Gastrocnemius medialis (tissue), 4 donors: ENCODE data around the gene CDH5. TPM values are rescaled to one million over a fixed set of nuclear protein-coding genes. Genes with fewer than 3 reads are reported as not detected.

Experiments
- ATAC-seq, 2 donors: fragments of 150-250 bp; one replicate each; pipeline ENCODE4 v1.9.1; 2016
- DNase-seq, 2 donors: peaks; one replicate each; pipeline ENCODE4 v3.0.0-alpha.2; 2019
- H3K27ac ChIP-seq, 4 donors: fragments of 200-600 bp; sonication (generic); 1 replicate in 1 of 4; 2 replicates in 3 of 4; pipeline ENCODE4 v1.5.1; 2016 to 2018; ENCODE audit warnings: mild to moderate bottlenecking in 2 of 4, moderate library complexity in 1 of 4
- H3K27me3 ChIP-seq, 3 donors: fragments of 200-600 bp; sonication (generic) in 2 of 3; 1 replicate in 1 of 3; 2 replicates in 2 of 3; pipeline versions ENCODE4 v1.5.1 to v1.6.0; 2016 to 2019; ENCODE audit warnings: mild to moderate bottlenecking in 1 of 3, moderate library complexity in 1 of 3
- H3K36me3 ChIP-seq, 2 donors: fragments of 200-600 bp; sonication (generic) in 1 of 2; one replicate each; pipeline ENCODE4 v1.5.1; 2017 to 2018
- H3K4me1 ChIP-seq, 2 donors: fragments of 200-600 bp; sonication (generic) in 1 of 2; one replicate each; pipeline ENCODE4 v1.5.1; 2016 to 2017; ENCODE audit warnings: mild to moderate bottlenecking in 2 of 2
- H3K4me3 ChIP-seq, 4 donors: fragments of 200-600 bp; sonication (generic) in 3 of 4; 1 replicate in 1 of 4; 2 replicates in 3 of 4; pipeline ENCODE4 v1.5.1; 2016 to 2019; ENCODE audit warnings: mild to moderate bottlenecking in 2 of 4
- H3K9me3 ChIP-seq, 3 donors: fragments of 200-600 bp; sonication (generic) in 2 of 3; 1 replicate in 1 of 3; 2 replicates in 2 of 3; pipeline ENCODE4 v1.5.1; 2016 to 2019
- CTCF ChIP-seq, 5 experiments: fragments of 450-650 bp in 3 of 5; fragments of 200-600 bp in 2 of 5; sonication (generic) in 2 of 5; IDR thresholded peaks in 4 of 5; conservative IDR thresholded peaks in 1 of 5; 1 replicate in 4 of 5; 2 replicates in 1 of 5; pipeline ENCODE4 v1.5.1; 2016 to 2019; ENCODE audit warnings: antibody characterized with exemption in 5 of 5, mild to moderate bottlenecking in 3 of 5, moderate library complexity in 3 of 5
- POLR2A ChIP-seq, 2 donors: fragments of 450-650 bp; IDR thresholded peaks; one replicate each; pipeline ENCODE4 v1.6.1; 2017; ENCODE audit warnings: antibody characterized with exemption in 2 of 2, mild to moderate bottlenecking in 2 of 2, moderate library complexity in 2 of 2
- in situ Hi-C, 4 donors: fragments of 200-750 bp; cut with MboI; loops; one replicate each; pipeline versions ENCODE4 v1.15.0 to v1.8.0; 2017; ENCODE audit warnings: low sequenced_read_pairs in 4 of 4
- intact Hi-C: fragments of 100-400 bp; cut with DNase I; formaldehyde crosslinking; loops from one replicate; pipeline ENCODE4 v1.15.1; 2023; ENCODE audit warnings: low total_unique reads
- total RNA-seq, 4 donors: library from RNA; depleted of rRNA; stranded (reverse); fragments of >200 nt; gene quantifications; one replicate each; pipeline versions ENCODE4 v1.1.0 to v1.2.3, GENCODE V29; 2016

The CDH5 gene
- total RNA-seq, 4 donors from 2014 or later, result 24.3 to 37.4 (median 31.7) TPM

GRCh38 chr16:66399031-66399430, 32.5 kb downstream of the CDH5 start:
- H3K9me3 ChIP-seq, result no peaks in the 10 kb centered on the region
- peak overlapping the region in 3 of 4 donors; percentile 8 to 39 (median 13) for H3K27ac ChIP-seq
- H3K4me3 ChIP-seq, result no peak overlapping the region
- no peak for ATAC-seq
- in situ Hi-C loops (no loop called here), intact Hi-C loops (no loop called here)
- no peaks in the 10 kb centered on the region for H3K36me3 ChIP-seq
- H3K4me1 ChIP-seq, result peaks cover 3 to 10% of the 10 kb centered on the region in 2 donors
- H3K27me3 ChIP-seq, result no peaks in the 10 kb centered on the region
- DNase-seq, result no peak
- TF ChIP-seq POLR2A (IDR thresholded peaks at IDR 0.05) (no peak), CTCF (IDR thresholded peaks at IDR 0.05 in 4 of 5, conservative IDR thresholded peaks at IDR 0.05 in 1 of 5) (no peak)

- Histone ChIP-seq H3K27ac (peak overlapping the region in 3 of 4 donors; percentile 8 to 39 (median 13)), H3K9me3 (no peaks in the 10 kb centered on the region), H3K27me3 (no peaks in the 10 kb centered on the region), H3K4me3 (no peak overlapping the region), H3K36me3 (no peaks in the 10 kb centered on the region), H3K4me1 (peaks cover 3 to 10% of the 10 kb centered on the region in 2 donors)
- TF ChIP-seq CTCF (IDR thresholded peaks at IDR 0.05 in 4 of 5, conservative IDR thresholded peaks at IDR 0.05 in 1 of 5) (no peak), POLR2A (IDR thresholded peaks at IDR 0.05) (no peak)
- in situ Hi-C loops, result loop anchor here (10.0 to 25.0 kb wide), 4 partner anchors 195 to 465 kb away; partner anchors contain the start of gene CMTM3 (in 2 of the 4)
- intact Hi-C loops, result no loop called here
- ATAC-seq, result peak; percentile 63 to 66
- no peak for DNase-seq
These were observed 33.4 kb downstream of the CDH5 start for GRCh38 chr16:66399930-66400329.

GRCh38 chr16:66400503-66401380, 34.3 kb downstream of the CDH5 start:
- no peaks in the 10 kb centered on the region for H3K36me3 ChIP-seq
- H3K4me1 ChIP-seq, result peaks cover 3 to 10% of the 10 kb centered on the region in 2 donors
- DNase-seq, result no peak
- H3K27me3 ChIP-seq, result no peaks in the 10 kb centered on the region
- no peak overlapping the region for H3K4me3 ChIP-seq
- peak overlapping the region in 3 of 4 donors; percentile 43 to 62 (median 60) for H3K27ac ChIP-seq
- in situ Hi-C loops (loop anchor here (10.0 to 25.0 kb wide), 4 partner anchors 194 to 464 kb away; partner anchors contain the start of gene CMTM3 (in 2 of the 4)), intact Hi-C loops (no loop called here)
- no peaks in the 10 kb centered on the region for H3K9me3 ChIP-seq
- no peak for ATAC-seq
- no peak for TF ChIP-seq POLR2A (IDR thresholded peaks at IDR 0.05)
- TF ChIP-seq CTCF (IDR thresholded peaks at IDR 0.05 in 4 of 5, conservative IDR thresholded peaks at IDR 0.05 in 1 of 5), result no peak

GRCh38 chr16:66401610-66402009, 35.1 kb downstream of the CDH5 start:
- peak overlapping the region in 1 of 4 donors; percentile 43 for H3K27ac ChIP-seq
- H3K4me3 ChIP-seq, result no peak overlapping the region
- no peak for TF ChIP-seq CTCF (IDR thresholded peaks at IDR 0.05 in 4 of 5, conservative IDR thresholded peaks at IDR 0.05 in 1 of 5)
- no peak for TF ChIP-seq POLR2A (IDR thresholded peaks at IDR 0.05)
- no peaks in the 10 kb centered on the region for H3K27me3 ChIP-seq
- ATAC-seq (no peak), DNase-seq (no peak)
- intact Hi-C loops, result no loop called here
- H3K36me3 ChIP-seq, result no peaks in the 10 kb centered on the region
- H3K4me1 ChIP-seq, result peaks cover 5 to 11% of the 10 kb centered on the region in 2 donors
- H3K9me3 ChIP-seq, result no peaks in the 10 kb centered on the region
- in situ Hi-C loops, result loop anchor here (10.0 to 25.0 kb wide), 4 partner anchors 193 to 463 kb away; partner anchors contain the start of gene CMTM3 (in 2 of the 4)
